Measurements from ENCODE around the gene FBXL2. TPM values are rescaled to one million over a fixed set of nuclear protein-coding genes. Genes with fewer than 3 reads are reported as not detected.

The FBXL2 gene, protein sequence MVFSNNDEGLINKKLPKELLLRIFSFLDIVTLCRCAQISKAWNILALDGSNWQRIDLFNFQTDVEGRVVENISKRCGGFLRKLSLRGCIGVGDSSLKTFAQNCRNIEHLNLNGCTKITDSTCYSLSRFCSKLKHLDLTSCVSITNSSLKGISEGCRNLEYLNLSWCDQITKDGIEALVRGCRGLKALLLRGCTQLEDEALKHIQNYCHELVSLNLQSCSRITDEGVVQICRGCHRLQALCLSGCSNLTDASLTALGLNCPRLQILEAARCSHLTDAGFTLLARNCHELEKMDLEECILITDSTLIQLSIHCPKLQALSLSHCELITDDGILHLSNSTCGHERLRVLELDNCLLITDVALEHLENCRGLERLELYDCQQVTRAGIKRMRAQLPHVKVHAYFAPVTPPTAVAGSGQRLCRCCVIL
- 9.6 and 12.2 TPM in 2 replicates for total RNA-seq (2012; rRNA removed)

DNA sequence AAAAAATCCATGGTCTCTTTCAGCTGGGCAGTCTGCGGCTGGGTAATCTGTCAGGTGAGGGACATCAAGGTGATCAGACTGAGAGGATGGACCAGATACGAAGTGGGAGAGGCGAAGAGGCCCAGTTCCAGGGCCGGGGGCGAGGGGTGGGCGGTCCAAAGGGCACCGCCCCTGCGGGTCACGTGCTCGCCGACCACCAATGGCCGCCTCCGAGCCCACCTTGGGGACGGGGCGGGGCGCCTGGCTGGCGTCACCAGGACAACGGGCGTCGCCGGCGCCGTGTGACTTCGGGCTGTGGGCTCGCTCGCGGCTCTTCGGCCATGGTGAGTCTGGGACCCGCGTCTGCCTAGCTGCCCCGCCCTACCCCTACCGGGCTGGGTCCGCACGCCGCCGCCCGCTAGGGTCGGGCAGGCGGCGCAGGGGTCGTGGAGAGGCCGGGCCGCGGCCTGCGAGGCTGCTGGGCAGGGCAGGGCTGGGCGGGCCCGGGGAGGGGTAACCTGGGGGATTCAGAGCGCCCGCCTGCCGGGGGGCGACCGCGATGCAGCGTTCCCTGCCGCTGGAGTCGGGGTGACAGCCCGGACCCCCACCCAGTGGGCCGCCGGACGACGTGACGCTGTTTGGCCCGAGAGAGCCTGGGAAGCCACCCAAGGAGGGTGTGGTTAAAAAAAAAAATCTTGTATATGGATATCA is at the start of gene FBXL2:
Gene FBXL2 (plus strand): TSS at position 250 of the 690 bp plus-strand sequence. CDS start 71 bp downstream, at position 321.
- peak within 1 kb of the TSS; percentile 88 for H3K4me2 ChIP-seq (ENCODE audit: low read length)
- H3K9me3 ChIP-seq (replicated peaks; ENCODE audit: low read length), result no peaks in the 10 kb centered on the region
- no peaks in the 10 kb centered on the region for H3K36me3 ChIP-seq (ENCODE audit: insufficient read depth, low read length)
- H3K4me1 ChIP-seq (ENCODE audit: control insufficient read depth, insufficient read depth, low read length), result peaks cover 5% of the 10 kb centered on the region
- H3K4me3 ChIP-seq (ENCODE audit: low read length), result peak within 1 kb of the TSS; percentile 97
- H3K27me3 ChIP-seq (ENCODE audit: control insufficient read depth, insufficient read depth, low read length), result no peaks in the 10 kb centered on the region
- peak within 1 kb of the TSS; percentile 96 for H3K9ac ChIP-seq (ENCODE audit: low read depth, low read length)

DNA sequence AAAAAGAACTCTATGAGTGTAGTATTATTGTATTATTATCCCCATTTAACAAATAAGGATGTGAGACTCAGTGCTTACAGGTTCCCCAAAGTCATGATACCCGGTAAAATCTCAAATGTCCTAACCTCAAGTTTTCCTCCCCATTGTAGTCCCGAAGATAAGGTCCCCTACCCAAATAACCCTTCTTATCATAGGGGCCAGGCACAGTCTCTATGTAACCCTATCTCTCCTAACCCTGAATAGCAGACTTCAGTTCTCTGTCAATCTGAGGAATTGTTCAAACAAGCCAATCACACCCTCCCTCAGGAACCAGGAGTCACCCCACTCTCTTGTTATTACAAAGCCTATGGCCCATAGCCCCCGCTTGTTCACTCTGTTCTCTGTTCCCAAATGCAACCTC is 48.2 kb upstream of the FBXL2 start:
- no peak overlapping the region for H3K9ac ChIP-seq (ENCODE audit: low read depth, low read length)
- no peaks in the 10 kb centered on the region for H3K4me1 ChIP-seq (ENCODE audit: control insufficient read depth, insufficient read depth, low read length)
- H3K9me3 ChIP-seq (replicated peaks; ENCODE audit: low read length), result no peaks in the 10 kb centered on the region
- no peak overlapping the region for H3K4me2 ChIP-seq (ENCODE audit: low read length)
- no peak overlapping the region for H3K4me3 ChIP-seq (ENCODE audit: low read length)
- H3K27me3 ChIP-seq (ENCODE audit: control insufficient read depth, insufficient read depth, low read length), result no peaks in the 10 kb centered on the region
- H3K36me3 ChIP-seq (ENCODE audit: insufficient read depth, low read length), result no peaks in the 10 kb centered on the region

DNA sequence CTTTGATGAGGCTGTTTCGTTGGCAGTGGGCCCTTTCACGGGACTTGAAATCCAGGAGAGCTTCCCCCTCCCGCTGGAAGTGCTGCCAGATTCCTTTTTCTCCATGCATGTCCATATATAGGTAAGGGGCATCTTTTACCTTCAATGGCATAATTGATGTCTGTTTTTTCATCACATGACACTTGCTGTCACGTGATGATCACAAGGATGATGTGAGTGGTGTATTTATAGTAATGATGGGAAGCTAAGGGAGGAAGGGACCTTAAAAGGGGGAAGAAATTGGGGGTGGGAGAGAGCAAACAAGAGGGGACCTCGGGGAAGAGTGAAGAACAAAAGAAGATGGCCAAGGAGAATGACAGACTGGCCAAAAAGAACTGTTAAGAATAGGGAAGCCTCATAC is 47.3 kb upstream of the FBXL2 start:
- Histone ChIP-seq H3K4me1 (ENCODE audit: control insufficient read depth, insufficient read depth, low read length) (no peaks in the 10 kb centered on the region), H3K4me3 (ENCODE audit: low read length) (no peak overlapping the region), H3K9me3 (replicated peaks; ENCODE audit: low read length) (no peaks in the 10 kb centered on the region)

DNA sequence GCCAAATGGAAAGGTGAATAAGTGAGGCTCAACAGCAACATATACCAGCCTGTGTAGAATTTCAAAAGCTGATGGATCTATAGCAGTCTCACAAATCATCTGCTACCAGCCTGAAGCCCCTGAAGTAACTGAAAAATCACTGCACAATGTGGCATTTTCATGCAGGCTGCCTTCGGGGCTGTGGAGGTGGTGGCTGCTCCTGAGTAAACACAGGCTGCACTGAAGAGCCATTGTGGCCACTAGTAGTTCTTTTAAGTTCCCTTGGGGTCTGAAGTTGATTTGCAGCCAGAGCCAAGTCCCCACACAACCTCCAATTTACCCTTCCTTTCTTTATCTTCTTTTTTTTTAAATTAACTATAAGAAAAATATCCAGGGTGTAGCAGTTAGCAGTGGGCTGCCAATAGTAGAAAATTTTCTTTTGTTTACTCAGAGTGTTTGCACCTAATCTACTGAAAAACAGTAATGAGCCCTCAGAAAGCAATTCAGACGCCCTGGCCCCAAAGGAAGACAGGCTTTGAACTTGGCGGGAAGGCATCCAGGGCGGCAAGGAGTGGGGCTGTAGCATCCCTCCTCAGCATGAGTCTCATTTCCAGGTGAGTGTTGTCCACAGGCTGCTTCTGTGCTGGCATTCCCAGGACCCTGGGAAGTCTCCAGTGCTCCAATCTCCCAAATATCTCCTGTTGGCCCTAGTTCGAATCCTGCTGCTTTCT is 45.3 kb upstream of the FBXL2 start:
- H3K9me3 ChIP-seq (replicated peaks; ENCODE audit: low read length), result no peaks in the 10 kb centered on the region
- H3K36me3 ChIP-seq (ENCODE audit: insufficient read depth, low read length), result no peaks in the 10 kb centered on the region
- no peak overlapping the region for H3K4me2 ChIP-seq (ENCODE audit: low read length)
- no peak overlapping the region for H3K4me3 ChIP-seq (ENCODE audit: low read length)
- no peak overlapping the region for H3K9ac ChIP-seq (ENCODE audit: low read depth, low read length)
- H3K27me3 ChIP-seq (ENCODE audit: control insufficient read depth, insufficient read depth, low read length), result no peaks in the 10 kb centered on the region
- no peaks in the 10 kb centered on the region for H3K4me1 ChIP-seq (ENCODE audit: control insufficient read depth, insufficient read depth, low read length)

More for the DNA sequence above, 47.3 kb upstream of the FBXL2 start:
- no peaks in the 10 kb centered on the region for H3K27me3 ChIP-seq (ENCODE audit: control insufficient read depth, insufficient read depth, low read length)
- no peaks in the 10 kb centered on the region for H3K36me3 ChIP-seq (ENCODE audit: insufficient read depth, low read length)
- no peak overlapping the region for H3K9ac ChIP-seq (ENCODE audit: low read depth, low read length)
- H3K4me2 ChIP-seq (ENCODE audit: low read length), result no peak overlapping the region

DNA sequence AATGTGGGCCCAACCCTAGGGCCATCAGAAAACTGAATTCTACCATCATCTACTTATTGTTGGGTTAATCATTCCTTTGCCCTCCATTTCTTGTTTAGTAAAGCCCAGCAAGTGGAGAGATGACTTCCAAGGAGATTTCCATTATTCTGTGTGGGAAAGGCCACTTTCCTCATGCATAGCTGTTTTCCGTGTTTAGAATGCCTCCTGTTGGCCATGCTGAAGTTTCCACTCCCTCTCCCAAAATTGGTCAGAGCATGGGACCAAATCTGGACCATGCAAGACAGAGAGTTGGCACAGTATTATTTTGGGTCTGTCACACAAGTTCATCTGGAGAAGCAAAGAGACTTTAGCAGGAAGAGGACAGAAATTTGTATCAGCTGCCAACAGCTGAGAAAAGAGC is 43.4 kb upstream of the FBXL2 start:
- Histone ChIP-seq H3K4me3 (ENCODE audit: low read length) (no peak overlapping the region), H3K9me3 (replicated peaks; ENCODE audit: low read length) (no peaks in the 10 kb centered on the region), H3K4me2 (ENCODE audit: low read length) (no peak overlapping the region), H3K27me3 (ENCODE audit: control insufficient read depth, insufficient read depth, low read length) (no peaks in the 10 kb centered on the region), H3K36me3 (ENCODE audit: insufficient read depth, low read length) (no peaks in the 10 kb centered on the region), H3K9ac (ENCODE audit: low read depth, low read length) (no peak overlapping the region), H3K4me1 (ENCODE audit: control insufficient read depth, insufficient read depth, low read length) (no peaks in the 10 kb centered on the region)

DNA sequence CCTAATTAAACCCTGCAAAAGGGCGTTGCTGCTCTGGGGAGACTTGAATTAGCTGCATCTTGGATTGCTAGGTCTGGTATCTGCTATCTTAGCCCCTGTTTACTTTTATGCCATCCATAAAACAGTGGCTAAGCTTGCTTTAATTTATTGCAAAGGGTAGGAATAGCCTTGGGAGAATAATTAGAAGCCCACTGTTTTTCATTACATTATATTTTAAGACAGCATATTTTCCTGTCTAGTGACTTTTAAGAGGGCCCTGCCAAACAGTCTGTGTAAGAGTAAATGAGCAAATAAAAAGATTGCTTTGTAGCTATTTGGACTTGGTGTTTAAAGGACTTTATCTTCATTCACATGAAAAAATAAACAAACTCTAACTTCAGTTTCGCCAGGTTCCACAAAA is 41.2 kb upstream of the FBXL2 start:
- H3K4me2 ChIP-seq (ENCODE audit: low read length), result no peak overlapping the region
- no peaks in the 10 kb centered on the region for H3K36me3 ChIP-seq (ENCODE audit: insufficient read depth, low read length)
- no peak overlapping the region for H3K9ac ChIP-seq (ENCODE audit: low read depth, low read length)
- no peaks in the 10 kb centered on the region for H3K9me3 ChIP-seq (replicated peaks; ENCODE audit: low read length)
- H3K4me3 ChIP-seq (ENCODE audit: low read length), result no peak overlapping the region
- no peaks in the 10 kb centered on the region for H3K4me1 ChIP-seq (ENCODE audit: control insufficient read depth, insufficient read depth, low read length)
- H3K27me3 ChIP-seq (ENCODE audit: control insufficient read depth, insufficient read depth, low read length), result no peaks in the 10 kb centered on the region

DNA sequence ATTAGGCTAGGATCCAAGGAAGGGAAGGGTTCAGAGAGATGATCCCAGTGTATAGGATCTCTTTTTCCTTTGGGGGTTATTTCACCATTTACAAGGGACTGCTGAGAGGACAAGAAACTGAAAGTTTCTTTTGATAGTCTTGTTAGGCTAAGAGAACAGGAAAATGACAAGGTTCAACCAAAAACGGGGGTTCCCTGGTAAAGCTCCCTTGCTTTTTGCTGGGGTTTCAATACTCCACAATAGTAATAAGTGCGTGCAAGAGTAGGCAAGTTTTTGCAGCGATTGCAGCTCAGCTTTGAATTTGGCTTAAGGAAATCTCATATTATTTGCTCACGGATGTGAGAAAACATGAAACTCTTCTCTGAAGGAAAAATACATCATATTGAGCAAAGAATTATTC is 39.8 kb upstream of the FBXL2 start:
- H3K27me3 ChIP-seq (ENCODE audit: control insufficient read depth, insufficient read depth, low read length), result no peaks in the 10 kb centered on the region
- no peaks in the 10 kb centered on the region for H3K36me3 ChIP-seq (ENCODE audit: insufficient read depth, low read length)
- H3K9ac ChIP-seq (ENCODE audit: low read depth, low read length), result no peak overlapping the region
- no peaks in the 10 kb centered on the region for H3K9me3 ChIP-seq (replicated peaks; ENCODE audit: low read length)
- no peaks in the 10 kb centered on the region for H3K4me1 ChIP-seq (ENCODE audit: control insufficient read depth, insufficient read depth, low read length)
- H3K4me3 ChIP-seq (ENCODE audit: low read length), result no peak overlapping the region
- no peak overlapping the region for H3K4me2 ChIP-seq (ENCODE audit: low read length)

DNA sequence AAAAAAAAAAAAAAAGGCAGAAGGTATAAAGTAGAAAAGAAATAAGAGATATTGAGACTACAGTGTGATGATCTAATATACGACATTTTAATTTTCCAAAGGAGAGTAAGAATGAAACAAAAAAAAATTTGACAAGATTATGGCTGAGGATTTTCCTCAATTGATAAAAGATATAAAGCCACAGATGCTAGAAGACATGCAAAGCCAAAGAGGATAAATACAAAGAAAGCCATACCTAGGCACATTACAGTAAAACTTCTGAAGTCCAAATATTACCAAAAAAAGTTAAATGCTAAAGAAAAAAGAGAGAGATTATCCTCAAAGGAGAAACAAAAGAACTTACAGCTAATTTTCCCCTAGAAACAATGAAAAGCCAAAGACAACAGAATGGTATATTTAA is 38.3 kb upstream of the FBXL2 start:
- no peak overlapping the region for H3K4me3 ChIP-seq (ENCODE audit: low read length)
- H3K4me2 ChIP-seq (ENCODE audit: low read length), result no peak overlapping the region
- H3K27me3 ChIP-seq (ENCODE audit: control insufficient read depth, insufficient read depth, low read length), result no peaks in the 10 kb centered on the region

DNA sequence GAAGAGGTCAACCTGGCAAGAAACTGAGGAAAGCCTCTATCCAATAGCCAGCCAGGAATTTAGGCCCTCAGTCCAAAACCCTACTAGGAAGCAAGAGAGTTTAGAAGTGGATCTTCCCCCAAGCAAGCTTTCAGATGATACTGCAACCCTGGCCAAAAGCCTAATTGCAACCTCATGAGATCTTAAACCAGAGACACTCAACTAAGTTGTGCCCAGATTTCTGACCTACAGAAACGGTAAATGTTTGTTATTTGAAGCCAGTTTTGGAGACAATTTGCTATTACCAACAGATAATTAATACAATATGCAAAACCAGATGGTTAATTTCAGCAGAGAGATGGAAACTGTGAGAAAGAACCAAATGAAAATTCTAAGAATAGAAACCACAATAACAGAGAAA is 37.0 kb upstream of the FBXL2 start:
- Histone ChIP-seq H3K4me1 (ENCODE audit: control insufficient read depth, insufficient read depth, low read length) (no peaks in the 10 kb centered on the region), H3K4me3 (ENCODE audit: low read length) (no peak overlapping the region), H3K9me3 (replicated peaks; ENCODE audit: low read length) (no peaks in the 10 kb centered on the region), H3K27me3 (ENCODE audit: control insufficient read depth, insufficient read depth, low read length) (no peaks in the 10 kb centered on the region), H3K36me3 (ENCODE audit: insufficient read depth, low read length) (no peaks in the 10 kb centered on the region), H3K9ac (ENCODE audit: low read depth, low read length) (no peak overlapping the region), H3K4me2 (ENCODE audit: low read length) (no peak overlapping the region)

More for the DNA sequence above, 38.3 kb upstream of the FBXL2 start:
- H3K9ac ChIP-seq (ENCODE audit: low read depth, low read length), result no peak overlapping the region
- H3K9me3 ChIP-seq (replicated peaks; ENCODE audit: low read length), result no peaks in the 10 kb centered on the region
- H3K36me3 ChIP-seq (ENCODE audit: insufficient read depth, low read length), result no peaks in the 10 kb centered on the region
- H3K4me1 ChIP-seq (ENCODE audit: control insufficient read depth, insufficient read depth, low read length), result no peaks in the 10 kb centered on the region

DNA sequence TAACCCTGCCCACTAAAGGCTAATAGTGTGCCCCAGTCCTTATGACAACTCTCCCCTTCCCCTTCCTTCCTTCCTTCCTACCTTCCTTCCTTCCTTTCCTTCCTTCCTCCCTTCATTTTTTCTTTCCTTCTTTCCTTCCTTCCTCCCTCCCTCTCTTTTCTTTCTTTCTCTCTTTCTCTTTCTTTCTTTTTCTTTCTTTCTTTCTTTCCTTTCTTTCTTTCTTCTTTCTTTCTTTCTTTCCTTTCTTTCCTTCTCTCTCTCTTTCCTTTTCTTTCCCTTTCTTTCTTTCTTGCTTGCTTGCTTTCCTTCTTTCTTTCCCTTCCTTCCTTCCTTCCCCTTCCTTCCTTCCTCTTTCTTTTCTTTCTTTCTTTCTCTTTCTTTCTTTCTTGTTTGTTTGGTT is 30.5 kb upstream of the FBXL2 start:
- Histone ChIP-seq H3K9ac (ENCODE audit: low read depth, low read length) (no peak overlapping the region), H3K4me2 (ENCODE audit: low read length) (no peak overlapping the region), H3K36me3 (ENCODE audit: insufficient read depth, low read length) (no peaks in the 10 kb centered on the region), H3K4me3 (ENCODE audit: low read length) (no peak overlapping the region), H3K9me3 (replicated peaks; ENCODE audit: low read length) (no peaks in the 10 kb centered on the region), H3K27me3 (ENCODE audit: control insufficient read depth, insufficient read depth, low read length) (no peaks in the 10 kb centered on the region), H3K4me1 (ENCODE audit: control insufficient read depth, insufficient read depth, low read length) (peaks cover 4% of the 10 kb centered on the region)

DNA sequence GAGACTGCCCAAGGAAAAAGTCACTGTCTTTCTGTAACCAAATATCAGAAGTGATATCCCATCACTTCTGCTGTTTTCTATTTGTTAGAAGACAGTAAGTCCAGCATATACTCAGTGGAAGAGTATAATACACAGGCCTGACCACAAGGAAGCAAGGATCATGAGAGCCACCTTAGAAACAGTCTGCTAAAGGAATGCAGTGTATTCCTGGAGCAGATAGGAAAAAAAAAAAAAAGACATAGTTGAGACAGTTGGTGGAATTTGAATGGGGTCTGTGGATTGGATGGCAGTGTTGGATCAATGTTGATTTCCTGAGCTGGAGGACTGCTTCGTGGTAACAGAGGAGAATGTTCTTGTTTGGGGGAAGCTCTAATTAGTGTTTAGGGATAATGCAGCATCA is 26.5 kb upstream of the FBXL2 start:
- Histone ChIP-seq H3K4me1 (ENCODE audit: control insufficient read depth, insufficient read depth, low read length) (peaks cover 4% of the 10 kb centered on the region), H3K9me3 (replicated peaks; ENCODE audit: low read length) (no peaks in the 10 kb centered on the region), H3K27me3 (ENCODE audit: control insufficient read depth, insufficient read depth, low read length) (no peaks in the 10 kb centered on the region), H3K9ac (ENCODE audit: low read depth, low read length) (no peak overlapping the region), H3K4me2 (ENCODE audit: low read length) (no peak overlapping the region), H3K4me3 (ENCODE audit: low read length) (no peak overlapping the region), H3K36me3 (ENCODE audit: insufficient read depth, low read length) (no peaks in the 10 kb centered on the region)
